ENCODE results near the gene LRRC25.

DNA sequence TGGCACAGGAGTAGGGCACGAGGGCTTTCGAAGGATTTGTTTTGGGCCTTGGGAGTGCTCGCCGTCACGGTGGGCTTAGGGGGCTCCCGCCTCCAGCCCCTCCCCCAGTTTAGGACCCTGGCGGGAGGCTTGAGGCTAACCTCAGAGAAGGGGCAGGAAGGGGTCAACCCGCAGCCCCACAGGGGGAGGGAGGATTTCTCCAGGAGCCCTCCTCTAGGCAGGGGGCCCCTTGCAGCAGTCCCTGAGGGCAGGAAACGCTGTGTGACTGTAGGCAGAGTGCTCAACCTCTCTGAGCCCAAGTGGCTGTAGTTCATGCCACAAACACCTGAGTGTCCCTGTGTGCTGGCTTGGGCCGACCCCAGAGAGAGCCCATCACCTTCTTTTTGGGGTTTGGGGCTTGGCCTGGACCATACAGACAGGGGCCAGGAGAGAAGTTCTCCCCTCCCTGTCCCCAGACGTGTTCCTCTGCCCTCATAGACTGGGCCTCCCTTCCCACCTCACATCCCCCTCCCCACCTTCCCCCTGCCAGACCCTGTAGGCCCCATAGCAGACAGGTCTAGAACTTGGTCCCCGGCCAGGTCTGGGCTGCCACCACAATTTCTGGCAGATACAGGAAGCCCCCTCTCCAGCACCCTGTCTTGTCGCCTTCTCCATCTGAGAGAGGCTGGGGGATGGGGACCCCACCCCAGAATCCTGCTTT is 32.4 kb upstream of the LRRC25 start:
- TF ChIP-seq POLR2AphosphoS5 (IDR thresholded peaks at IDR 0.05; ENCODE audit: low read depth, low read length) (no peak), POLR2A (IDR thresholded peaks at IDR 0.05; ENCODE audit: low read depth, low read length) (no peak), SPI1 (IDR thresholded peaks at IDR 0.05; ENCODE audit: low read depth, low read length) (no peak), TAF1 (IDR thresholded peaks at IDR 0.05; ENCODE audit: low read depth, low read length) (no peak), POU2F2 (IDR thresholded peaks at IDR 0.05; ENCODE audit: low read depth, low read length) (no peak)

All from GM12891 (cell line).